CD4-positive, alpha-beta T cell treated with Interleukin-12 subunit alpha and Interleukin-12 subunit beta, for 1 hour (primary cell): ENCODE data around the gene ME2.
"Not testable (repeated sequence)": the region's sequence is repeated elsewhere in the genome, so short reads cannot be mapped to it uniquely, and the experiment has no call there.

Experiments used
- DNase-seq: peaks from one replicate; pipeline ENCODE4 v3.0.0-alpha.2; 2020

ME2 gene

GRCh38 chr18:50981381-50981780 lies 102.5 kb downstream of the ME2 start:
- DNase-seq, result no peak

- DNase-seq, result no peak
These were observed 103.3 kb downstream of the ME2 start for GRCh38 chr18:50982086-50982801.

DNA sequence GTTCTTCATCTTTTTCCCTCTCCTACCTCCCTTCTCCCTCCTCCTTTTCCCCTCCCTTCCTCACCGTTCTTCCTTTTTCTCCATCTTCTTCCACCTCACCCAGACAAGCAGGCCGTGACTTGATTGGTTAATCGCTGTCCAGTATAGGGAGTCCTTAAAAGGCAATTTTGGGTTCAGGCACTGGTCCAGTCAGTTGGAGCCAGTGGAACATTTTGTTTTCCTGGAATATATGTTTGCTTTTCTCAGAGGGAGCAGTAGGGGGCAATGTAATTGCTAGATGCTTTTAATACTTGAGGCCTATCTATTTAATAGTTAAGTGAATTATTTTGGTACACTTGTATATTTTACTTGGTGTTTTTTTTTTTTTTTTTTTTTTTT lies 103.9 kb downstream of the ME2 start:
- DNase-seq, result no peak

DNA sequence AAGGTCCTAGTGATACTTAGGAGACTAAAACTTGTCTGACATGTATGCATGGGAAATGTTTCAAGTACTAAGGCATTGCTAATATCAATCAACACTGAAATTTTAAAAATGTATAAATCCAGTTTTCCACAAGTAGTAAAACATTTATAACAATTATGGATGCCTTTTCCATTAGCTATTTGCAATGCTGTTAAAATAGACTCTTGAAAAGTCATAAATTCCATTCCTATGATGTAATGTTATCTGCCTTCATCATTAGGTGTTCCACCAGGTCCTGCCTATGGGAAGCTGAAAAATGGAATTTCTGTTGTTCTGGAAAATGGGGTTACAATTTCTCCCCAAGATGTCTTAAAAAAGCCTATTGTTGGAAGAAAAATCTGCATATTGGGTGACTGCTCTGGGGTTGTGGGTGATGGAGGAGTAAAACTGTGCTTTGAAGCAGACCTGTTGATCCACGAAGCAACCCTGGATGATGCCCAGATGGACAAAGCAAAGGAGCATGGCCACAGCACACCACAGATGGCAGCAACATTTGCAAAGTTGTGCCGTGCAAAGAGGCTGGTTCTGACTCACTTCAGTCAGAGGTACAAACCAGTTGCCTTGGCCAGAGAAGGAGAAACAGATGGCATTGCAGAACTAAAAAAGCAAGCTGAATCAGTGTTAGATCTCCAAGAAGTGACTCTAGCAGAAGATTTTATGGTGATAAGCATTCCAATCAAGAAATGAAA lies 107.6 kb downstream of the ME2 start:
- no peak for DNase-seq

DNA sequence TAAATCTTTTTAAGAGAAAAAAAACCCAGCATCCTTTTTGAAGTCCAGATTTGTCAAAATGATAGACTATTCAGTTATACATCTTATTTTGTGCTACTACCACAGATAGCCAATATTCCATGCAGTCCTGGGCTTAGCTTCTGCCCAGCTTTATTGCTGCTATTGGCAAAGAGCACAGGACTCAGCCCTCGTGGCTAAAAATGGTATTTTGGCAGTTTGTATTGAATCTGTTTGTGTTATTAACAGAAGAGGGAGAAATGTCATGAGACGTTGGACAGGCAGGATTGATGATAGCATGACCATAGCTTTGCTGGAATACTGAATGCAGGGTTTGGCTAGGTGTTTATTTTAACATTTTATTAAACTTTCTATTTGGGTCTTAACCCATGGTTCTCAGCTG lies 108.3 kb downstream of the ME2 start:
- DNase-seq, result no peak

- no peak for DNase-seq
These were observed 110.8 kb downstream of the ME2 start for GRCh38 chr18:50989711-50990110.

DNA sequence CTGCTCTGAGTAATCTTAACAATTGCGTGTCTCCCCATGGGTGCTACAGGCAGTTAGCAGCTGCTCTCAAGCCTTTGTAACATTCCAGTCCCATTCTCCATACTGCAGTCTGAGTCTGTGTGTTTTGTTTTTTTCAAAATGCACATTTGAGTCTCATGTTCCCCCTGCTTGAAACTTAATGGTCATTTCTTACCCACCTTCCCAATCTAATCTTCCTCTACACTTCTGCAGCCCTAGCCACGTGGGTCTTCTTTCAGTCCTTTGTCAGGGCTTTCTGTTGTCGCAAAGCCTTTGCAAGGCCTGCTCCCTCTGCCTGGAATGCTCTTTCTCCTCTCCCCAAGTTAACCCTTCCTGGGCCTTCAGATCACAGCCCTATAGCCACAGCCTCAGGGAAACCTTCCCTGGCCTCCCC lies 113.4 kb downstream of the ME2 start:
- no peak for DNase-seq

DNA sequence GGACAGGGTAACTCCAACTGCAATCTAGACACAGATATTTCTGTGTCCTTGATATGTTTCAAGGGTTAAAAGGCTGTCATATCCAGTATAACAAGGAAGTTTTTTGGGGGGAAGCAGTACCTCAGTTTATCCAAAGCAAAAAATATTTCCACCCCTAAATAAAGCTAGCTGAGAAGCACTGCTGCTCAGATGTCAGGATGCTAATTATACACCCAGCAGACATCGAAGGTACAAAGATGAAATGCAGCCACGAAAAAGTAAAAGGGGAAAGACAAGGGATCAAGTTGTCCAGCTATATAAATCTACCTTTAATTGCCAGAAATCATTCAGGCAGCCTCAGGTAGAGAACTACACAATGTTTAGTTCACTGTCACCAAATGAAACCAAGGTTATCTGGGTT lies 115.1 kb downstream of the ME2 start:
- DNase-seq, result no peak

- DNase-seq, result not testable (repeated sequence)
These were observed 124.3 kb downstream of the ME2 start for GRCh38 chr18:51003174-51003573.
